Cardiac fibroblast (primary cell): ENCODE measurements around the gene EPPIN.

ENCODE experiments used
- DNase-seq, 2 donors: peaks; one replicate each; pipeline versions ENCODE4 v3.0.0 to v3.0.0-alpha.2; 2010; ENCODE audit warnings: low read depth in 2 of 2
- H3K4me3 ChIP-seq, 2 donors: replicated peaks in 1 of 2; 1 replicate in 1 of 2; 2 replicates in 1 of 2; pipeline ENCODE4 v1.5.1; 2011; ENCODE audit warnings: low read depth in 2 of 2, low read length in 2 of 2, mild to moderate bottlenecking in 2 of 2, moderate library complexity in 1 of 2
- CTCF ChIP-seq: IDR thresholded peaks from one replicate; pipeline ENCODE4 v1.5.1; 2011; ENCODE audit warnings: low read depth, mild to moderate bottlenecking, low read length, inconsistent platforms

Gene EPPIN

GRCh38 chr20:45515147-45515913, 31.9 kb downstream of the EPPIN start, which contains the start of gene SPINT3:
SPINT3 (minus strand) TSS chr20:45515622; CDS start chr20:45515608, 14 bp downstream.
- TF ChIP-seq CTCF: no peak
- no peak for DNase-seq
- no peak within 1 kb of the TSS for H3K4me3 ChIP-seq

GRCh38 chr20:45510242-45510862, 36.8 kb downstream of the EPPIN start:
- peak in 1 of 2 donors; percentile 35 for DNase-seq
- H3K4me3 ChIP-seq: no peak overlapping the region
- no peak for TF ChIP-seq CTCF

GRCh38 chr20:45509091-45509490, 38.1 kb downstream of the EPPIN start:
- no peak for TF ChIP-seq CTCF
- DNase-seq: no peak
- no peak overlapping the region for H3K4me3 ChIP-seq

- no peak overlapping the region for H3K4me3 ChIP-seq
- no peak for TF ChIP-seq CTCF
- no peak for DNase-seq
Observed at GRCh38 chr20:45508068-45508886, 38.9 kb downstream of the EPPIN start.

GRCh38 chr20:45507011-45507820, 40.0 kb downstream of the EPPIN start:
- DNase-seq: peak in 1 of 2 donors; percentile 5
- H3K4me3 ChIP-seq: no peak overlapping the region
- no peak for TF ChIP-seq CTCF

GRCh38 chr20:45506398-45506797, 40.8 kb downstream of the EPPIN start:
- no peak overlapping the region for H3K4me3 ChIP-seq
- no peak for DNase-seq
- no peak for TF ChIP-seq CTCF
